HCT116 (cell line): Measurements from ENCODE around the gene SMPX. TPM values are rescaled to one million over a fixed set of nuclear protein-coding genes. Genes with fewer than 3 reads are reported as not detected.

Source experiments
- ATAC-seq: fragments of 200-7000 bp; cut with Tn5 transposase; 2 replicates; pipeline ENCODE4 v1.9.1; 2020; ENCODE audit warnings: mild to moderate bottlenecking, moderate library complexity
- BruUV-seq: library from RNA; stranded (reverse); fragments of 400-500 nt; replicated peaks from 2 replicates; lab custom pipeline; 2021; lab: Mats Ljungman, UMichigan
- CTCF ChIA-PET: fragments of 300-600 bp; sonication (Branson Sonifier 250); formaldehyde crosslinking; loops from one replicate; lab custom pipeline; 2021; ENCODE audit warnings: antibody characterized with exemption; lab: Charles Lee
- POLR2A ChIA-PET: fragments of 300-600, 350-600 bp; sonication (Branson Sonifier 250); formaldehyde crosslinking; loops from one replicate; lab custom pipeline; 2021; ENCODE audit warnings: antibody characterized with exemption; lab: Charles Lee
- RAD21 ChIA-PET, 2 experiments: fragments of 300-600 bp; sonication (Branson Sonifier 250); formaldehyde crosslinking; loops; one replicate each; lab custom pipeline; 2023; ENCODE audit warnings: low total read pairs in 2 of 2; ENCODE audit not compliant: uncharacterized antibody in 2 of 2, unreplicated experiment in 2 of 2, low non-redundant PET in 1 of 2; lab: Charles Lee
- DNase-seq: peaks from one replicate; pipeline ENCODE4 v3.0.0-alpha.2; 2010; ENCODE audit warnings: low read depth, low spot score
- H2AFZ ChIP-seq: fragments of 200-600 bp; shearing (Covaris generic), sonication (generic); 2 replicates; pipeline ENCODE4 v1.6.1; 2017; ENCODE audit warnings: low read depth, mixed run types, mixed read lengths, antibody characterized with exemption, low read length; ENCODE audit not compliant: poor library complexity, severe bottlenecking
- H3K27ac ChIP-seq: 2 replicates; pipeline ENCODE4 v1.5.1; 2012; ENCODE audit warnings: low read depth, low read length
- H3K27me3 ChIP-seq: fragments of 200-600 bp; sonication (generic); 2 replicates; pipeline ENCODE4 v1.6.1; 2016; ENCODE audit warnings: mixed run types, low read length, mixed read lengths; ENCODE audit not compliant: insufficient read depth
- H3K36me3 ChIP-seq, 2 experiments: fragments of 200-500 bp in 1 of 2; fragments of 200-600 bp in 1 of 2; sonication (Bioruptor generic) in 1 of 2; sonication (generic) in 1 of 2; 2 replicates each; pipeline versions ENCODE4 v1.5.1 to v1.6.1; 2014 to 2016; ENCODE audit warnings: low read length in 2 of 2, inconsistent platforms in 1 of 2, mixed read lengths in 1 of 2, mixed run types in 1 of 2; ENCODE audit not compliant: insufficient read depth in 2 of 2, control insufficient read depth in 1 of 2
- H3K4me1 ChIP-seq, 2 experiments: fragments of 200-600 bp in 1 of 2; sonication (generic) in 1 of 2; 2 replicates each; pipeline versions ENCODE4 v1.5.1 to v1.6.1; 2012 to 2017; ENCODE audit warnings: low read length in 2 of 2, inconsistent platforms in 1 of 2, mild to moderate bottlenecking in 1 of 2, mixed read lengths in 1 of 2, mixed run types in 1 of 2, moderate library complexity in 1 of 2; ENCODE audit not compliant: insufficient read depth in 2 of 2, control insufficient read depth in 1 of 2
- H3K4me2 ChIP-seq: fragments of 200-600 bp; sonication (generic); 2 replicates; pipeline ENCODE4 v1.6.1; 2017; ENCODE audit warnings: mixed run types, low read length, mixed read lengths
- H3K4me3 ChIP-seq, 2 experiments: fragments of 200-600 bp in 1 of 2; sonication (generic) in 1 of 2; replicated peaks in 1 of 2; 2 replicates each; pipeline ENCODE4 v1.5.1; 2011 to 2016; ENCODE audit warnings: low read length in 2 of 2, control low read depth in 1 of 2, low read depth in 1 of 2, mild to moderate bottlenecking in 1 of 2, mixed read lengths in 1 of 2, mixed run types in 1 of 2
- H3K79me2 ChIP-seq: fragments of 200-600 bp; sonication (generic); 2 replicates; pipeline ENCODE4 v1.6.1; 2017; ENCODE audit warnings: mild to moderate bottlenecking, mixed run types, low read length, moderate library complexity, mixed read lengths; ENCODE audit not compliant: insufficient read depth
- H3K9ac ChIP-seq: fragments of 200-600 bp; sonication (generic); 2 replicates; pipeline ENCODE4 v1.6.1; 2016; ENCODE audit warnings: low read length, mixed read lengths
- H3K9me2 ChIP-seq: fragments of 200-600 bp; sonication (generic), shearing (Covaris generic); 2 replicates; pipeline ENCODE4 v1.6.1; 2017; ENCODE audit warnings: mixed run types, mild to moderate bottlenecking, moderate library complexity; ENCODE audit not compliant: insufficient read depth
- H3K9me3 ChIP-seq, 2 experiments: fragments of 200-500 bp in 1 of 2; fragments of 200-600 bp in 1 of 2; sonication (Bioruptor generic) in 1 of 2; sonication (generic) in 1 of 2; 2 replicates each; pipeline ENCODE4 v1.6.1; 2014 to 2017; ENCODE audit warnings: low read length in 2 of 2, mixed read lengths in 2 of 2, inconsistent platforms in 1 of 2, low read depth in 1 of 2, mild to moderate bottlenecking in 1 of 2, mixed run types in 1 of 2, moderate library complexity in 1 of 2; ENCODE audit not compliant: control insufficient read depth in 1 of 2, insufficient read depth in 1 of 2
- H4K20me1 ChIP-seq: fragments of 200-600 bp; sonication (generic), shearing (Covaris generic); 2 replicates; pipeline ENCODE4 v1.6.1; 2017; ENCODE audit warnings: mixed run types, mild to moderate bottlenecking, moderate library complexity; ENCODE audit not compliant: insufficient read depth
- ATF3 ChIP-seq: IDR thresholded peaks from 2 replicates; pipeline ENCODE4 v1.6.1; 2012
- CEBPB ChIP-seq: IDR thresholded peaks from 2 replicates; pipeline ENCODE4 v1.6.1; 2012; ENCODE audit warnings: low read depth
- CTCF ChIP-seq, 3 experiments: fragments of 200-600 bp in 1 of 3; sonication (generic) in 1 of 3; IDR thresholded peaks in 2 of 3; conservative IDR thresholded peaks in 1 of 3; 2 replicates each; pipeline ENCODE4 v1.5.1; 2012 to 2017; ENCODE audit warnings: low read depth in 2 of 3, low read length in 2 of 3, antibody characterized with exemption in 1 of 3, borderline replicate concordance in 1 of 3, control low read depth in 1 of 3, mild to moderate bottlenecking in 1 of 3, mixed read lengths in 1 of 3, mixed run types in 1 of 3, moderate library complexity in 1 of 3; ENCODE audit not compliant: insufficient read depth in 1 of 3
- ELF1 ChIP-seq: IDR thresholded peaks from 2 replicates; pipeline ENCODE4 v1.6.1; 2012; ENCODE audit warnings: low read depth, borderline replicate concordance
- EZH2phosphoT487 ChIP-seq: fragments of 200-600 bp; IDR thresholded peaks from 2 replicates; pipeline ENCODE4 v1.6.1; 2018; ENCODE audit warnings: antibody characterized with exemption, borderline replicate concordance
- SIN3A ChIP-seq: IDR thresholded peaks from 2 replicates; pipeline ENCODE4 v1.6.1; 2012; ENCODE audit warnings: low read depth
- SP1 ChIP-seq: IDR thresholded peaks from 2 replicates; pipeline ENCODE4 v1.6.1; 2012; ENCODE audit warnings: low read depth
- TCF7L2 ChIP-seq: IDR thresholded peaks from 2 replicates; pipeline ENCODE4 v1.7.0; 2011; ENCODE audit warnings: borderline replicate concordance, inconsistent platforms; ENCODE audit not compliant: insufficient read depth, insufficient read length; ENCODE audit errors: extremely low read depth
- YY1 ChIP-seq: IDR thresholded peaks from 2 replicates; pipeline ENCODE4 v1.6.1; 2011; ENCODE audit warnings: low read length, low read depth, moderate library complexity, mild to moderate bottlenecking; ENCODE audit not compliant: insufficient replicate concordance; ENCODE audit errors: extremely low read depth
- ZFX ChIP-seq: fragments of 450-650 bp; IDR thresholded peaks from 2 replicates; pipeline ENCODE4 v1.6.1; 2017
- ZNF274 ChIP-seq: fragments of 200-500 bp; sonication (Bioruptor generic); IDR thresholded peaks from 2 replicates; pipeline ENCODE4 v1.6.1; 2014; ENCODE audit warnings: mild to moderate bottlenecking, low read depth, low read length, inconsistent platforms
- intact Hi-C: fragments of 100-400 bp; cut with micrococcal nuclease; formaldehyde crosslinking; loops from 2 replicates; pipeline ENCODE4 v1.10.0; 2022
- total RNA-seq: library from RNA; stranded (reverse); gene quantifications from one replicate; pipeline ENCODE4 v1.2.1, GENCODE V29; 2021; ENCODE audit not compliant: unreplicated experiment

Gene SMPX
- total RNA-seq, 1 experiment from 2014 or later, result 0.59 TPM

GRCh38 chrX:21756785-21757529 is 959 bp downstream of the SMPX start:
- ChIA-PET CTCF (interaction anchor here (1.3 kb wide), 1 partner anchor 14 kb away, joined by 4 read pairs; no protein-coding TSS in a partner anchor), RAD21 (no interaction called here), POLR2A (no interaction called here)
- Histone ChIP-seq H3K4me3 (no peak overlapping the region), H3K9ac (no peak overlapping the region), H3K9me3 (no peaks in the 10 kb centered on the region), H3K79me2 (no peaks in the 10 kb centered on the region), H4K20me1 (no peaks in the 10 kb centered on the region), H3K9me2 (no peaks in the 10 kb centered on the region), H3K36me3 (no peaks in the 10 kb centered on the region), H3K4me1 (no peaks in the 10 kb centered on the region), H3K27me3 (no peaks in the 10 kb centered on the region), H3K27ac (no peak overlapping the region), H2AFZ (no peak overlapping the region), H3K4me2 (no peak overlapping the region)
- TF ChIP-seq CTCF (IDR thresholded peaks at IDR 0.05 in 2 of 3, conservative IDR thresholded peaks at IDR 0.05 in 1 of 3; ENCODE audit: borderline replicate concordance in 1 of 3, insufficient read depth in 1 of 3, low read depth in 2 of 3, low read length in 2 of 3) (no peak), ZFX (no peak), EZH2phosphoT487 (no peak), ATF3 (no peak), TCF7L2 (no peak), SP1 (no peak), YY1 (no peak), ZNF274 (no peak), ELF1 (no peak), CEBPB (no peak), SIN3A (no peak)
- intact Hi-C loops, result no loop called here
- ATAC-seq, result no peak
- BruUV-seq, result no TSS peak
- no peak for DNase-seq
